GM18861 (cell line): ENCODE measurements around the gene FBXW11.

Source experiments
- ATAC-seq: cut with Tn5 transposase; IDR thresholded peaks from one replicate; pipeline ENCODE4 v1.9.1; 2021; ENCODE audit not compliant: unreplicated experiment

FBXW11 gene

DNA sequence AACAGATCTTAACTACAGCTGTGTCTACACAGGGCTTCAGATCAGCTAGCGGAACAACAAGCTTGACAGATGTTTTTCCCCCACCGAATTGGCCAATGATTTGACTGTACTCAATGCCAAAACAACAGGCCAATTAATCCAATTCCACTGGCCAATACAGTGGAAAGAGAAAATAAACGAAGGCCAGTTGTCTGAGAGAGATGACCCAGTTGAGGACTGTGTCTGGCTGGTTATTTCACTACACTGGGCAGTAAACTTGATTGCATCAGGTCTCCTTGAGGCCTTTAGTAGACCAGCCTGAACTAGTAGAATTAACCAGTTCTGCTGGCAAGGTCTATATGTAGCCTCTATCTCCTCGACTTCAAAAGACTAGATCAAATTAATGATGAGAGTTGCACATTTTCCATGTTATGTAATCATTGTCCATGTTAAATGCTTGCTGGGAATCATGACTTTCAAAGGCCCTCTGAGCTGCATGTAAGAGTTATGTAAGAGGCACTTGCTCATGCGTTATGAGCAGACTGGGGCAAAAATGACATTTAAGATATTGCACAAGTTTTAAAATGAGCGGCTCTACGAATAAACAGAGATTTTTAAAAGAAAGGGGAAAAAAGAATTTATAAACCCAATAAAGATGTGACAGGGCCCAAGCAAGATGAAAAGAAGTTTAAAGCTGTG lies 192.5 kb downstream of the FBXW11 start:
- ATAC-seq: no peak

DNA sequence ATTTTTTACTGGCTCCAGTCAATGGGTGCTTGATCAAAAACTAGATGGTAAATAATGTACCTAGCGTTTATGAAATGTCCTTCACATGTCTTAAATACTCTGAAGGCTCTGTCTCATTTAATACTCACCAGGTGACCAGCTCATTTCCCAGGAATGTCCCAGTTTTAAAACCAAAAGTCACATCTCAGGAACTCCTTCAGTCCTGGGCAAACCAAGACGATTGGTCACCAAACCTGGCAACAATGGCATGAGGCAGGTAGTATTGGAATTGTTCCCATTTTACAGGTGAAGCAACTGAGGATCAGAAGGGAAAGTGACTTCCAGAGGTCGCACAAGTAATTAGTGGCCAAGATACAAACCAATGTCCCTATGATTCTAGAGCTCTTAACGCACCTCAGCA lies 193.2 kb downstream of the FBXW11 start:
- ATAC-seq: no peak
